Measurements from ENCODE around the gene FBXL4. TPM values are rescaled to one million over a fixed set of nuclear protein-coding genes. Genes with fewer than 3 reads are reported as not detected.

FBXL4 gene
- total and polyA plus RNA-seq, 3 experiments from 2014 or later, result 9.6 to 12.7 (median 12.4) TPM

- Histone ChIP-seq H3K4me1 (ENCODE audit: insufficient read depth, low read length) (no peaks in the 10 kb centered on the region), H3K9me3 (ENCODE audit: low read length) (no peaks in the 10 kb centered on the region), H3K4me3 (ENCODE audit: low read length) (no peak overlapping the region), H3K27me3 (ENCODE audit: insufficient read depth, low read length, poor library complexity, severe bottlenecking) (no peaks in the 10 kb centered on the region), H3K27ac (ENCODE audit: low read depth, low read length) (no peak overlapping the region), H3K36me3 (ENCODE audit: insufficient read depth, low read length) (no peaks in the 10 kb centered on the region)
- ChIA-PET POLR2A (no interaction called here), CTCF (no interaction called here)
- no peak for DNase-seq
- Mint-ChIP-seq H3K9me3 (peaks cover 0 to 3% (median 0%) of the 10 kb centered on the region in 5 donors), H3K27me3 (peaks cover 7 to 45% of the 10 kb centered on the region in 2 donors), H3K27ac (no peak overlapping the region), H3K4me1 (no peaks in the 10 kb centered on the region), H3K4me3 (no peak overlapping the region), H3K36me3 (no peaks in the 10 kb centered on the region)
These were observed 11.9 kb upstream of the FBXL4 start for GRCh38 chr6:98959631-98960030.

GRCh38 chr6:98958776-98959175 is 11.0 kb upstream of the FBXL4 start:
- no peaks in the 10 kb centered on the region for H3K9me3 ChIP-seq (ENCODE audit: low read length)
- H3K27ac Mint-ChIP-seq, result no peak overlapping the region
- H3K27me3 ChIP-seq (ENCODE audit: insufficient read depth, low read length, poor library complexity, severe bottlenecking), result no peaks in the 10 kb centered on the region
- H3K9me3 Mint-ChIP-seq, result peaks cover 0 to 3% (median 0%) of the 10 kb centered on the region in 5 donors
- H3K4me3 ChIP-seq (ENCODE audit: low read length), result no peak overlapping the region
- DNase-seq, result no peak
- no peak overlapping the region for H3K27ac ChIP-seq (ENCODE audit: low read depth, low read length)
- H3K4me1 Mint-ChIP-seq, result no peaks in the 10 kb centered on the region
- no peaks in the 10 kb centered on the region for H3K36me3 Mint-ChIP-seq
- ChIA-PET CTCF (no interaction called here), POLR2A (no interaction called here)
- no peaks in the 10 kb centered on the region for H3K36me3 ChIP-seq (ENCODE audit: insufficient read depth, low read length)
- no peaks in the 10 kb centered on the region for H3K4me1 ChIP-seq (ENCODE audit: insufficient read depth, low read length)
- H3K27me3 Mint-ChIP-seq, result peaks cover 5 to 41% of the 10 kb centered on the region in 2 donors
- H3K4me3 Mint-ChIP-seq, result no peak overlapping the region

GRCh38 chr6:98957450-98957849 is 9.7 kb upstream of the FBXL4 start:
- H3K27ac Mint-ChIP-seq, result no peak overlapping the region
- no peaks in the 10 kb centered on the region for H3K4me1 Mint-ChIP-seq
- POLR2A ChIA-PET, result no interaction called here

GRCh38 chr6:98949589-98949988 is 1.8 kb upstream of the FBXL4 start:
- no peak overlapping the region for H3K27ac ChIP-seq (ENCODE audit: low read depth, low read length)
- Mint-ChIP-seq H3K4me1 (peaks cover 26 to 31% (median 26%) of the 10 kb centered on the region in 3 donors), H3K36me3 (peaks cover 0 to 8% (median 0%) of the 10 kb centered on the region in 3 donors), H3K27me3 (peaks cover 2% of the 10 kb centered on the region in 2 donors), H3K9me3 (peaks cover 0 to 3% (median 0%) of the 10 kb centered on the region in 5 donors), H3K27ac (peak overlapping the region in 1 of 8 donors; percentile 15), H3K4me3 (peak overlapping the region in 2 of 7 donors; percentile 2 to 67)
- ChIA-PET POLR2A (no interaction called here), CTCF (no interaction called here)
- H3K4me3 ChIP-seq (ENCODE audit: low read length), result no peak overlapping the region
- H3K36me3 ChIP-seq (ENCODE audit: insufficient read depth, low read length), result no peaks in the 10 kb centered on the region
- no peaks in the 10 kb centered on the region for H3K27me3 ChIP-seq (ENCODE audit: insufficient read depth, low read length, poor library complexity, severe bottlenecking)
- DNase-seq, result no peak
- H3K9me3 ChIP-seq (ENCODE audit: low read length), result no peaks in the 10 kb centered on the region
- peaks cover 17% of the 10 kb centered on the region for H3K4me1 ChIP-seq (ENCODE audit: insufficient read depth, low read length)

More at GRCh38 chr6:98957450-98957849, 9.7 kb upstream of the FBXL4 start:
- peaks cover 0 to 3% (median 0%) of the 10 kb centered on the region in 5 donors for H3K9me3 Mint-ChIP-seq
- no peak overlapping the region for H3K4me3 Mint-ChIP-seq
- Histone ChIP-seq H3K36me3 (ENCODE audit: insufficient read depth, low read length) (no peaks in the 10 kb centered on the region), H3K4me1 (ENCODE audit: insufficient read depth, low read length) (no peaks in the 10 kb centered on the region), H3K9me3 (ENCODE audit: low read length) (no peaks in the 10 kb centered on the region), H3K27ac (ENCODE audit: low read depth, low read length) (no peak overlapping the region), H3K4me3 (ENCODE audit: low read length) (no peak overlapping the region), H3K27me3 (ENCODE audit: insufficient read depth, low read length, poor library complexity, severe bottlenecking) (no peaks in the 10 kb centered on the region)
- no peak for DNase-seq
- CTCF ChIA-PET, result no interaction called here
- no peaks in the 10 kb centered on the region for H3K36me3 Mint-ChIP-seq
- H3K27me3 Mint-ChIP-seq, result peaks cover 5 to 33% of the 10 kb centered on the region in 2 donors

GRCh38 chr6:98946879-98947410 is 801 bp downstream of the FBXL4 start:
- peaks cover 0 to 2% of the 10 kb centered on the region in 2 donors for H3K27me3 Mint-ChIP-seq
- ChIA-PET CTCF (no interaction called here), POLR2A (interaction anchor here (1.4 kb wide), 1 partner anchor 479 kb away, joined by 3 read pairs; no protein-coding TSS in a partner anchor)
- peak overlapping the region; percentile 78 for H3K27ac ChIP-seq (ENCODE audit: low read depth, low read length)
- peaks cover 0 to 16% (median 7%) of the 10 kb centered on the region in 3 donors for H3K36me3 Mint-ChIP-seq
- H3K4me1 ChIP-seq (ENCODE audit: insufficient read depth, low read length), result peaks cover 17% of the 10 kb centered on the region
- peak; percentile 11 to 66 (median 43) for DNase-seq
- no peaks in the 10 kb centered on the region for H3K36me3 ChIP-seq (ENCODE audit: insufficient read depth, low read length)
- H3K9me3 ChIP-seq (ENCODE audit: low read length), result no peaks in the 10 kb centered on the region
- H3K4me1 Mint-ChIP-seq, result peaks cover 41 to 53% (median 49%) of the 10 kb centered on the region in 3 donors
- no peaks in the 10 kb centered on the region for H3K27me3 ChIP-seq (ENCODE audit: insufficient read depth, low read length, poor library complexity, severe bottlenecking)
- H3K27ac Mint-ChIP-seq, result peak overlapping the region; percentile 73 to 96 (median 92)
- peak overlapping the region; percentile 89 to 99 (median 95) for H3K4me3 Mint-ChIP-seq
- peak overlapping the region; percentile 66 for H3K4me3 ChIP-seq (ENCODE audit: low read length)
- peaks cover 3 to 9% (median 5%) of the 10 kb centered on the region in 5 donors for H3K9me3 Mint-ChIP-seq

GRCh38 chr6:98946266-98946878 is 1.4 kb downstream of the FBXL4 start:
- Mint-ChIP-seq H3K27ac (peak overlapping the region in 7 of 8 donors; percentile 74 to 96 (median 92)), H3K27me3 (peaks cover 0 to 2% of the 10 kb centered on the region in 2 donors), H3K4me1 (peaks cover 43 to 59% (median 53%) of the 10 kb centered on the region in 3 donors), H3K4me3 (peak overlapping the region; percentile 89 to 99 (median 95)), H3K9me3 (peaks cover 5 to 9% (median 5%) of the 10 kb centered on the region in 5 donors), H3K36me3 (peaks cover 0 to 21% (median 10%) of the 10 kb centered on the region in 3 donors)
- Histone ChIP-seq H3K27me3 (ENCODE audit: insufficient read depth, low read length, poor library complexity, severe bottlenecking) (no peaks in the 10 kb centered on the region), H3K4me1 (ENCODE audit: insufficient read depth, low read length) (peaks cover 17% of the 10 kb centered on the region), H3K36me3 (ENCODE audit: insufficient read depth, low read length) (no peaks in the 10 kb centered on the region), H3K27ac (ENCODE audit: low read depth, low read length) (peak overlapping the region; percentile 78), H3K9me3 (ENCODE audit: low read length) (no peaks in the 10 kb centered on the region), H3K4me3 (ENCODE audit: low read length) (peak overlapping the region; percentile 66)
- POLR2A ChIA-PET, result no interaction called here
- no peak for DNase-seq
- CTCF ChIA-PET, result no interaction called here

GRCh38 chr6:98945311-98946115 is 2.2 kb downstream of the FBXL4 start:
- H3K4me3 ChIP-seq (ENCODE audit: low read length), result no peak overlapping the region
- Mint-ChIP-seq H3K9me3 (peaks cover 5 to 15% (median 9%) of the 10 kb centered on the region in 5 donors), H3K36me3 (peaks cover 6 to 28% (median 18%) of the 10 kb centered on the region in 3 donors), H3K27ac (peak overlapping the region in 4 of 8 donors; percentile 30 to 74 (median 46)), H3K4me3 (peak overlapping the region; percentile 24 to 99 (median 94)), H3K4me1 (peaks cover 45 to 65% (median 62%) of the 10 kb centered on the region in 3 donors), H3K27me3 (peaks cover 0 to 2% of the 10 kb centered on the region in 2 donors)
- POLR2A ChIA-PET, result interaction anchor here (0.6 kb wide), 1 partner anchor 10 kb away, joined by 3 read pairs; no protein-coding TSS in a partner anchor
- no peaks in the 10 kb centered on the region for H3K27me3 ChIP-seq (ENCODE audit: insufficient read depth, low read length, poor library complexity, severe bottlenecking)
- H3K36me3 ChIP-seq (ENCODE audit: insufficient read depth, low read length), result no peaks in the 10 kb centered on the region
- peaks cover 17% of the 10 kb centered on the region for H3K4me1 ChIP-seq (ENCODE audit: insufficient read depth, low read length)
- H3K27ac ChIP-seq (ENCODE audit: low read depth, low read length), result no peak overlapping the region
- CTCF ChIA-PET, result no interaction called here
- H3K9me3 ChIP-seq (ENCODE audit: low read length), result peaks cover under 1% of the 10 kb centered on the region
- no peak for DNase-seq

All from CD8-positive, alpha-beta memory T cell (primary cell).